HG03469 (cell line): Measurements from ENCODE around the gene DHX8.

Experiments used
- ATAC-seq: cut with Tn5 transposase; IDR thresholded peaks from one replicate; pipeline ENCODE4 v1.9.1; 2021; ENCODE audit warnings: mild to moderate bottlenecking, moderate library complexity, moderate number of reproducible peaks; ENCODE audit not compliant: unreplicated experiment

Gene DHX8

GRCh38 chr17:43517615-43518386 is 34.0 kb downstream of the DHX8 start:
- no peak for ATAC-seq

- no peak for ATAC-seq
Observed at GRCh38 chr17:43521389-43521788, 37.6 kb downstream of the DHX8 start.

DNA sequence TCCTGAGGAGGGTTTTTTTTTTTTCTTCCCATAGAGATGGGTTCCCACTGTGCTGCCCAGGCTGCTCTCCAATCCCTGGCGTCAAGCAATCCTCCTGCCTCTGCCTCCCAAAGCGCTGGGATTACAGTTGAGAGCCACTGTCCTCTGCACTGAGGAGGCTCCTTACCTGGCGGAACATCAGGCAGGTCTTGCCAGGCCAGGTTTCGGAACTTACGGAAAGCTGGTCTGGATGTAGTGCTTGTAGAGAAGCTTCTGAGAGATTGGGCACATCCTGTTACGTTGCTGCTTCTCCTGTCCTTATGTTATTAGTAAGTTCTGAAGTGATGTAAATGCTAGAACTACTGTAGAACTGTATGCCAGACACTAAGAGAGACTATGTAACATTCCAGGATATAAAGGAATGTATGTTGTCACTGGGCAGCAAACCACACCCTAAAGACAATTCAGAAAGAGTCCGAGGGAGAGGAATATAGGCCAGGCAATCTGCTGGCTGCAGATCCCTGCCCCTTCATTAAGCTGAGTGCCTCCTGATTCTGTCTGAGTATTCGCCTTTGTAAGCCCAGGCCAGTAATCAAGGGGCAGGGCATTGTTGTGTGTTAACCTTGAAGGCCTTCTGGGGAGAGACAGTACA is 41.3 kb downstream of the DHX8 start:
- ATAC-seq = no peak

- no peak for ATAC-seq
Observed at GRCh38 chr17:43526886-43527648, 43.3 kb downstream of the DHX8 start.

DNA sequence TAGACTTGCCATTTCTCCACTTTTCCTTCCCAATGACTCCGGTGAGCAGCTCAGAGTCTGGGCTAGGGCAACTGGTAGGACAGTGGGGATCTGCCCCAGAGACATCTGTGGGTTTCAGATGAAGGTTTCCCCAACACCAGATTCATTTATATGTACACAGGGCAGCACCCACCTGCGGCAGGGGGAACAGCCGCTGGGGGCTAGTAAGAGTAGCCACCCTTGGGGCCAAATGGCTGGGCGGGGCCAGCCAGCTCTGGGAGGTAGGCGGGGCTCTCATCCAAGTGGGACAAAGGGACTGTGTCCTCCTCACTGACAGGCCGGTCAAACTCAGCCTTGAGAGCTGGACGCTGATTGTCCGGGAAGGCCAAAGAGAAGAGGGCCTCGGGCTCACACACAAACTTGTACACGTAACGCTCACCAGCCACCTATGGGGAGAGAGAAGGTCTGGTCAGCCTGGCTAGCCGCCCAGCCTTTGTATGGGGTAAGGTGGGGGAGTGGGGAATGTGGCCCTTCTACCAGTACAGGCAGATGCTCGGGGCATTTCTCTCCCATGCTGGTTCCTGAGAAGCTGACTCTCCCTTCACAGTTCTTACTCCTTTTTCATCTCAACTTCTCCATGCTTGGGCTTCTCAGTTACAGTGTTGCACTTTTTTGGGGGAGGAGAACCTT is 44.7 kb downstream of the DHX8 start:
- ATAC-seq = no peak

GRCh38 chr17:43528988-43529814 is 45.4 kb downstream of the DHX8 start:
- no peak for ATAC-seq

- no peak for ATAC-seq
Observed at GRCh38 chr17:43529947-43530287, 46.1 kb downstream of the DHX8 start.

GRCh38 chr17:43530288-43531081 is 46.7 kb downstream of the DHX8 start:
- ATAC-seq = no peak

DNA sequence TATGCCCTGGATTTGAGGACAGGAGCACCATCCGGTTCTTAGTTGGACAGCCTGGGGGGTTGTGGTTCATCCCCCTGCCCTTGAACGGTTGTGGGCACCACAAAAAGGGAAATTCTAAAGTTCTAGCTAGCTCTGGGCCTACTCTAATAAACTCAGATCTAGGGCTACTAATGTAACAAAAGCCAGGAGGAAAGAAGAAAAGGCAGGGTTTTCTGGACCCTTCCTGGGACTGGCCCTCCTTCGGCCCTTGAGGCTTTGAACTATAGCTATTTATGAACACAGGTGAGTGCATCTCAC is 47.3 kb downstream of the DHX8 start:
- ATAC-seq = no peak

- no peak for ATAC-seq
Observed at GRCh38 chr17:43531955-43532354, 48.2 kb downstream of the DHX8 start.

DNA sequence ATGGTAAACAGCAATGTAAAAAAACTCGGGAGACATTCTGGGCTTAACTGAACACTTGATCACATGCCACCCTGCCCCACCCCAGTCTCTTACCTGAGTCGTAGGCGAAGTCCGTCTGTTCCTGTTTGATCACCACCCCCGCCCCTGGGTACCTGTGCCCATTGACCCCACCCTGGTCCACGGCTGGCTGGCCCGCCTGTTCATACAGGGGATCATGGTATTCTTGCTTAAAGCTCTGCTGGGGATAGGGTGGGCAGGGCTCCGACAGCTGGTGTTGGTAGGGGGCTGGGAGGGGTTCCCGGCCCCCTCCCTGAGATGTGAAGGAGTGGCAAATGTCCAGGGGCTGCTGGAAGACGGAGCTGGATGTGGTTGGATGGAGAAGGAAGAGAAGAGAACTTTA is 48.8 kb downstream of the DHX8 start:
- no peak for ATAC-seq

- ATAC-seq = no peak
Observed at GRCh38 chr17:43533699-43534098, 49.9 kb downstream of the DHX8 start.

- ATAC-seq = no peak
Observed at GRCh38 chr17:43534909-43535308, 51.1 kb downstream of the DHX8 start.

DNA sequence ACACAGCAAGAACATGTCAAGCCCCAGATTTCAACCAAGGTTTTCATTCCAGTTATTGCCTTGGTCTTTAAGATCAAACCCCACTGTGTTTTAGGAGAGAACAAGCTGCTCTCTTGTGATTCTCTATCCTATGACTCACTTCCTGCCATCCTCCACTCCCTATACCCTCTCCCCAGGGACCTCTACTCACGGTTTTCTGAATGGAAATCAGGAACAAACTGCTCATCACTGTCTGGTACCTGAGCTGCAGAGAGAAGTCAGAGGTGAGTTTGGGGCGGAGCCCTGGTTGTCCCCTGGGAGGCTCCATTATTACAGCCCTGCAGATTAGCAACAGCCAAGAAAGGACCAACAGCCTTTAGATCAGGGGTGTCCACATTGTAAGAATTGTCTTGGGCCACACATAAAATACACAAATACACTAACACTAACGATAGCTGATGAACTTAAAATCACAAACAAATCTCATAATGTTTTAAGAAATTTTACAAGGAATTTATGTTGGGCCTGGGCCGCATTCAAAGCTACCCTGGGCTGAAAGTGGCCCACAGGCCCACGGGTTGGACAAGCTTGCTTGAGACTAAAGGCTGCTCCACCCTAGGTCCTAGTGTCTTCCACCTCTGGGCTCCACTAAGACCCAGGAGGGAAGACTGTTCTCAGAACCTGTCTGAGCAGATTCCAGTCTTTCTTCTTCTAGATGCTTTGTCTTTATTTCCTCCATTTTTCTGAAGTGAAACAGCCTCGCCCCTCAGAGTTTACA is 52.6 kb downstream of the DHX8 start:
- ATAC-seq = no peak

- ATAC-seq = no peak
Observed at GRCh38 chr17:43540821-43541674, 57.3 kb downstream of the DHX8 start.

GRCh38 chr17:43542859-43543258 is 59.1 kb downstream of the DHX8 start:
- ATAC-seq = no peak

GRCh38 chr17:43543300-43543699 is 59.5 kb downstream of the DHX8 start:
- ATAC-seq = no peak
